WTC11 (cell line): ENCODE data around the gene NOX3. TPM values are rescaled to one million over a fixed set of nuclear protein-coding genes. Genes with fewer than 3 reads are reported as not detected.

Source experiments
- ATAC-seq: fragments of 200-7000 bp; cut with Tn5 transposase; 2 replicates; pipeline ENCODE4 v1.10.0; 2021; ENCODE audit warnings: mild to moderate bottlenecking, moderate library complexity
- CTCF ChIA-PET: fragments of 300-600 bp; sonication (Branson Sonifier 250); formaldehyde crosslinking; loops from one replicate; lab custom pipeline; 2021; ENCODE audit warnings: antibody characterized with exemption; lab: Charles Lee
- POLR2A ChIA-PET: fragments of 350-600 bp; sonication (Branson Sonifier 250); formaldehyde crosslinking; loops from one replicate; lab custom pipeline; 2021; ENCODE audit warnings: antibody characterized with exemption; lab: Charles Lee
- DNase-seq: peaks from one replicate; pipeline ENCODE4 v3.0.0; 2021; ENCODE audit warnings: low spot score
- H3K27ac Mint-ChIP-seq: 2 replicates; pipeline ENCODE4 v1.8.0; 2021; ENCODE audit warnings: mixed read lengths
- H3K27me3 Mint-ChIP-seq: 2 replicates; pipeline ENCODE4 v1.8.0; 2021; ENCODE audit warnings: low read depth, mild to moderate bottlenecking, moderate library complexity, mixed read lengths
- H3K36me3 Mint-ChIP-seq: 2 replicates; pipeline ENCODE4 v1.8.0; 2021; ENCODE audit warnings: mixed read lengths
- H3K4me1 Mint-ChIP-seq: 2 replicates; pipeline ENCODE4 v1.8.0; 2022; ENCODE audit warnings: mixed read lengths
- H3K4me3 Mint-ChIP-seq: 2 replicates; pipeline ENCODE4 v1.8.0; 2021; ENCODE audit warnings: mild to moderate bottlenecking, moderate library complexity, mixed read lengths
- H3K9me3 Mint-ChIP-seq: 2 replicates; pipeline ENCODE4 v1.8.0; 2021; ENCODE audit warnings: mixed read lengths
- AFF4 ChIP-seq: sonication (generic); formaldehyde crosslinking; IDR thresholded peaks from 2 replicates; pipeline ENCODE4 v1.8.1; 2023; ENCODE audit warnings: mild to moderate bottlenecking, missing genetic modification reagents, borderline replicate concordance
- ATF2 ChIP-seq: sonication (generic); formaldehyde crosslinking; IDR thresholded peaks from 2 replicates; pipeline ENCODE4 v1.8.1; 2022; ENCODE audit warnings: low read depth, missing genetic modification reagents, borderline replicate concordance
- CREM ChIP-seq: sonication (generic); formaldehyde crosslinking; IDR thresholded peaks from 2 replicates; pipeline ENCODE4 v1.8.1; 2022; ENCODE audit warnings: mild to moderate bottlenecking, missing genetic modification reagents, moderate library complexity
- E2F4 ChIP-seq: sonication (generic); formaldehyde crosslinking; IDR thresholded peaks from 2 replicates; pipeline ENCODE4 v1.8.1; 2022; ENCODE audit warnings: low read depth, mild to moderate bottlenecking, moderate library complexity, missing genetic modification reagents, borderline replicate concordance
- FOXK1 ChIP-seq: sonication (generic); formaldehyde crosslinking; IDR thresholded peaks from 2 replicates; pipeline ENCODE4 v1.8.0; 2022; ENCODE audit warnings: mild to moderate bottlenecking, moderate library complexity, missing genetic modification reagents
- HMGA2 ChIP-seq: fragments of 250-450 bp; sonication (Bioruptor Pico); IDR thresholded peaks from 2 replicates; pipeline ENCODE4 v1.4.0; 2021; ENCODE audit warnings: mild to moderate bottlenecking, moderate library complexity
- JAZF1 ChIP-seq: fragments of 250-450 bp; sonication (Bioruptor Pico); IDR thresholded peaks from 2 replicates; pipeline ENCODE4 v1.9.0; 2021; ENCODE audit warnings: moderate library complexity, mild to moderate bottlenecking, inconsistent platforms
- MYBL2 ChIP-seq: sonication (generic); formaldehyde crosslinking; IDR thresholded peaks from 2 replicates; pipeline ENCODE4 v1.8.1; 2023; ENCODE audit warnings: mild to moderate bottlenecking, moderate library complexity, missing genetic modification reagents
- OVOL2 ChIP-seq: fragments of 250-450 bp; sonication (Bioruptor Pico); IDR thresholded peaks from 2 replicates; pipeline ENCODE4 v1.9.0; 2021; ENCODE audit warnings: mild to moderate bottlenecking, borderline replicate concordance
- PREB ChIP-seq: sonication (generic); formaldehyde crosslinking; IDR thresholded peaks from 2 replicates; pipeline ENCODE4 v1.8.1; 2022; ENCODE audit warnings: mild to moderate bottlenecking, missing genetic modification reagents, moderate library complexity, borderline replicate concordance
- RELA ChIP-seq: sonication (generic); formaldehyde crosslinking; IDR thresholded peaks from 2 replicates; pipeline ENCODE4 v1.8.1; 2022; ENCODE audit warnings: missing genetic modification reagents, mild to moderate bottlenecking, borderline replicate concordance
- SMAD3 ChIP-seq: sonication (generic); formaldehyde crosslinking; IDR thresholded peaks from 2 replicates; pipeline ENCODE4 v1.8.0; 2022; ENCODE audit warnings: missing genetic modification reagents, mild to moderate bottlenecking, borderline replicate concordance
- USF2 ChIP-seq: sonication (generic); formaldehyde crosslinking; IDR thresholded peaks from 2 replicates; pipeline ENCODE4 v1.8.1; 2023; ENCODE audit warnings: mild to moderate bottlenecking, missing genetic modification reagents, moderate library complexity
- ZNF281 ChIP-seq: sonication (generic); formaldehyde crosslinking; IDR thresholded peaks from 2 replicates; pipeline ENCODE4 v1.8.0; 2023; ENCODE audit warnings: mild to moderate bottlenecking, missing genetic modification reagents
- ZNF396 ChIP-seq: fragments of 250-450 bp; sonication (Bioruptor Pico); IDR thresholded peaks from 2 replicates; pipeline ENCODE4 v1.8.0; 2021; ENCODE audit warnings: mild to moderate bottlenecking, moderate library complexity, borderline replicate concordance
- ZNF416 ChIP-seq: fragments of 250-450 bp; sonication (Bioruptor Pico); IDR thresholded peaks from 2 replicates; pipeline ENCODE4 v1.9.0; 2021; ENCODE audit warnings: mild to moderate bottlenecking, inconsistent platforms
- ZNF425 ChIP-seq: fragments of 250-450 bp; sonication (Bioruptor Pico); conservative IDR thresholded peaks from 2 replicates; pipeline ENCODE4 v1.9.0; 2021; ENCODE audit warnings: mild to moderate bottlenecking
- total RNA-seq: library from RNA; stranded (reverse); gene quantifications from 3 replicates; pipeline ENCODE4 v1.2.3, GENCODE V29; 2021

The NOX3 gene
- total RNA-seq, 1 experiment from 2014 or later = not detected

- ATAC-seq = no peak
Observed at GRCh38 chr6:155383913-155384312, 71.7 kb downstream of the NOX3 start.

GRCh38 chr6:155382338-155382685 is 73.3 kb downstream of the NOX3 start:
- CTCF ChIA-PET = no interaction called here
- no peaks in the 10 kb centered on the region for H3K4me1 Mint-ChIP-seq
- no peaks in the 10 kb centered on the region for H3K9me3 Mint-ChIP-seq
- POLR2A ChIA-PET = no interaction called here
- H3K27ac Mint-ChIP-seq = no peak overlapping the region
- no peak for ATAC-seq
- H3K4me3 Mint-ChIP-seq = no peak overlapping the region
- H3K36me3 Mint-ChIP-seq = no peaks in the 10 kb centered on the region
- no peak for DNase-seq
- H3K27me3 Mint-ChIP-seq = no peaks in the 10 kb centered on the region
- TF ChIP-seq ZNF281 (CRISPR knock-in tag) = no peak
- TF ChIP-seq USF2 = no peak
- TF ChIP-seq PREB (CRISPR knock-in tag) = no peak
- TF ChIP-seq E2F4 (CRISPR knock-in tag) = no peak

More at GRCh38 chr6:155383913-155384312, 71.7 kb downstream of the NOX3 start:
- Mint-ChIP-seq H3K27me3 (no peaks in the 10 kb centered on the region), H3K4me3 (no peak overlapping the region), H3K9me3 (no peaks in the 10 kb centered on the region), H3K4me1 (no peaks in the 10 kb centered on the region), H3K27ac (no peak overlapping the region), H3K36me3 (no peaks in the 10 kb centered on the region)
- POLR2A ChIA-PET = interaction anchor here (0.6 kb wide), 1 partner anchor 54 kb away, joined by 4 read pairs; no protein-coding TSS in a partner anchor
- TF ChIP-seq SMAD3 (CRISPR knock-in tag) (no peak), ZNF416 (CRISPR knock-in tag) (no peak), RELA (no peak), AFF4 (CRISPR knock-in tag) (no peak), ATF2 (CRISPR knock-in tag) (no peak), FOXK1 (CRISPR knock-in tag) (no peak), OVOL2 (CRISPR knock-in tag) (no peak), JAZF1 (no peak), ZNF396 (CRISPR knock-in tag) (no peak), MYBL2 (no peak), HMGA2 (CRISPR knock-in tag) (no peak), ZNF425 (CRISPR knock-in tag) (no peak), CREM (CRISPR knock-in tag) (no peak)
- no peak for DNase-seq
- CTCF ChIA-PET = no interaction called here
